NCI-H2196 (cell line): ENCODE data around the gene ITGA5.

ENCODE experiments used
- DNase-seq: peaks from one replicate; lab custom pipeline; 2025; ENCODE audit not compliant: unreplicated experiment; lab: John Stamatoyannopoulos, UW

Gene ITGA5

GRCh38 chr12:54373649-54374561 is 45.2 kb downstream of the ITGA5 start:
- DNase-seq, result no peak

GRCh38 chr12:54372113-54372806 is 46.8 kb downstream of the ITGA5 start:
- DNase-seq, result no peak

GRCh38 chr12:54371328-54372112 is 47.5 kb downstream of the ITGA5 start:
- peak; percentile 49 for DNase-seq

DNA sequence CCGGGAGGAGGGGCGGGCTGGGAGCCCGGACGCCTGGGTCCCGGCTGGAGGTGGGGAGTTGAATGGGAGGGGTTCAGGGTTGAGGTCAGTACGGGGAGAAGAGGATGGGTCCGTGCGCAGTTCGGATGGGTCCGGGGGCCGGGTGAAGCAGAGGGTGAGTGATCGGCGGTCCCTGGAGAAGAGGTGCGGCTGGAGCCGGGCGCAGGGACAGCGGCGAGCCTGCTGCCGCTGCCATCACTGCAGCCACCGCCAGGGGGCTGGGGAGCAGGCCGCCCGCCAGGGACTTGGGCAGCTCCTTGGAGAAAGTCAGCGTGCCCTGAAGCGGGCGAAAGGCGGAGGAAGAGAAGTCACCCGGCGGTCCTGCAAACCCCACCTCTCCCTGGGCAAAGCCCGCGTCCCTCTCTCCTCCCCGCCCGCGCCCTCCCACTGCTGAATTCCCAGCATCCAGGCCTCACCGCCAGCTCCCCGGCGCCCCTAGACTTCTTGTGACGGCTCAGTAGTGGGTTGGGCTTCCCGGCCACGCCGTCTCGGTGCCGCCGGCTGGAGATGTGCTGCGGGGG is 48.8 kb downstream of the ITGA5 start:
- no peak for DNase-seq

DNA sequence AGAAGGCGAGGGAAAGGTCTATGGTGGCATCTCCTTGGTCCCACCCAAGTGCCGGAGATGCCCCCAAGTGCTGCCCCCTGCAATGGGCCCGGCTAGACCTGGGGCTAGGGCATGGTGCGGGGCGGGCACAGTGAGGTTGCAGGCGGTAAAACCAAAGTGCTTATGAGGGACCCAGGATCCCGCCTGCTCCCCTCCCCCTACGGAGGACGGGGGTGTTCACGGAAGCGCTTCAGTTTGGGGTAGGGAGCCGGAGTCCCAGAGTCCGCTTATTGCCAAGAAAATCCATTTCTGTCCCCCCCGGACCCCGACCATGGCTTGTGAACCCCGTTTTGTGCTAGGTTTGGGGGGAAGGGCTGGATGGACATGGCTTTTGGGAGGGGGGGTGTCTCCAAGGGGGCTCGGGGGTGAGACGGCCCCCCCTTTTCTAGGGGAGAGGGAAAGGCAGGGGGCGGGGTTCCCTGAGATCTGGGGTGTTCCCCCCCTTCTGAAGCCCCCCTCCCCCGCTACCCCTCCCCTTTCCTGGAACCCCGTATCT is 49.4 kb downstream of the ITGA5 start:
- no peak for DNase-seq

GRCh38 chr12:54368709-54369596 is 50.1 kb downstream of the ITGA5 start:
- DNase-seq, result peak; percentile 92

DNA sequence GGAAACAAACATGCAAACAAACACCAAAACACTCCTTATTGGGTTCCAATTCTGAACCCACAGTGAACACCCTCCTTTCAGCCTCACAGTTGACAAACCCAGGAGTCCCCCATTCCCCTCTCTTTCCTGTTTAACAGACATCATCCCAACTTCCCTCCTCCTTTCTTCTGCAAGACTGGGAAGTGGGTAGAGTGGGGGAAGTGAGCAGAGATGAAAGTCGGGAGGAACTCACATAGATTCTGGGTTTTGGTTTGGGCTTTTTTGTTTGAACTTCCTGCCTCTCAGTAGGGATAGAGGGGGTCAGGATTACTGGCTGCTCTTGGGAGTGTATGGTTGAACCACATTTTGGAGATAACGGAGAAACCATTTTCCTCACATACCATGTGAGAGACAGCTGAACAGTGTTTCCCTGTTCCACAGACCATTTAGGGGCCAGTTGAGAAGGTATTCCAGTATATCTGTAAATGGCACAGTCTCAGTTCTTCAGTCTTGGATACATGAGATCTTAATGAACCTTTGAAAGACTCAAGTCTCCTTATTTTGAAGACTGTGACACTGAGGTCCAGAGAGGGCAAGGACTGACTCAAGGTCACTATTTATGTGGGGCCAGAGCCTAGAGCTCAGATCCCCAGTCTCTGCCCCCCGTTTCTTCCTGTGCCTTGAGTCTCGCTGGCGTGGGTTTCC is 50.9 kb downstream of the ITGA5 start:
- DNase-seq, result no peak

- no peak for DNase-seq
These were observed 54.7 kb downstream of the ITGA5 start, which contains the start of gene GPR84 for GRCh38 chr12:54364413-54364812. GPR84 (minus strand) TSS chr12:54364486; CDS start chr12:54363851, 635 bp downstream.

GRCh38 chr12:54363618-54364017 is 55.4 kb downstream of the ITGA5 start:
- no peak for DNase-seq

GRCh38 chr12:54363047-54363446 is 56.0 kb downstream of the ITGA5 start:
- no peak for DNase-seq

- DNase-seq, result peak; percentile 90
These were observed 58.2 kb downstream of the ITGA5 start for GRCh38 chr12:54360717-54361456.

GRCh38 chr12:54359762-54360351 is 59.2 kb downstream of the ITGA5 start:
- peak; percentile 12 for DNase-seq

- DNase-seq, result peak; percentile 98
These were observed 59.9 kb downstream of the ITGA5 start for GRCh38 chr12:54358945-54359761.

DNA sequence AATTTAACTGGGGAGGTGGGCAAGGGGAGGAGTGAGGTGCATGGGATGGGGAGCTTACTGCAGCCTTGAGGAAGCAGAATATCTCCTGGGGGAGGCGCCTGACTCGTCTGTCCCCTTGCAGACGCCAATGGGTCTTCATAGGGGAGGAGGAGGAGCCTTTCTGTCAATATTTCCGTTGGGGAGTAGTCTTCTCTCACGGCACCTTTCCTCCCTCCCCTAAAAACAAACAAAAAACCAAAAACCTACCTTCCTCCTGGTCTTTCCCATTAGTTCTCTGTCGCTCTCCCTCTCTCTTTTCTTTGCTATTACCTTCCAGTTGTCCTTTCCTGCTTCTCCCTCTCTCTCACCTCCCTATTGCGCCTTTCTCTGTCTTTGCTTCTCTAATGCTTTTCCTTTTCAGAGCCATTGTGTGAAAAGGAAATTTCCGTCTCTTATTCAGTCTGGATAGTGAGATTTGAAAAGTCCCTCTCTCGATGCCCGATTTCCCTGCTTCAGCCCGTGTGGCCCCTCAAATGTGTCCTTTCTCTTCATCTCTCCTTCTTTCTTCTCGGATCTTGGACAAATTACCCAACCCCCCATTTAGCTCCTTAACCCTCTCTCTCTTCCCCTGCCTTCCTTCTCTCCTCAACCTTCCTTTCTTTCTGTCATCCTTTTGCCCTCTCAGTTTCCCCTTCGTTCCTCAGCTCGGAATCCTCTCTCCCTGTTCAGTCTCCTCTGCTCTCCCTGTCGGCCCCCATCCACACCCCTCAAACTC is 60.7 kb downstream of the ITGA5 start:
- DNase-seq, result peak; percentile 40

GRCh38 chr12:54357506-54358190 is 61.4 kb downstream of the ITGA5 start:
- no peak for DNase-seq

DNA sequence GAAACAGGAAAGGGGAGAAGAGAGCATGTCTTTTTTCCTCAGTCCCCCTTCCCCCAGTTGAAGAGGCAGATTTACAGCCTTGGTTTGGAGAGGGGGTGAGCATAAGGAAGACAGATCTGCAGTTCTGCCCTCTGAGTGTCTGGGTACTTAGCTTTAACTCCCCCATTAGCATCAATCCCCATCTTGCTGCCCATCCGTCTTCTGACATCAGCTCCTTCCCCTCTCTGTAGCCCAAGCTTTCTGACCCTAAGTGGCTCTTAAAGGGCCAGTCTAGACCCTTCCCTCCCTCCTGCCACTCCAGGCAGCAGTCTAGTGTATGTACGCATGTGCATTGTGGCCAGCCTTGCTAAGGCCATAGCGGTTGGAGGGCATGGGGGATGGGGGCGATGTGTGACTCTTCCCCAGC is 62.1 kb downstream of the ITGA5 start:
- DNase-seq, result no peak
